Hepatic stellate cell (primary cell): ENCODE results near the gene DNAH6.

Experiments used
- DNase-seq: peaks from one replicate; pipeline ENCODE4 v3.0.0; 2011; ENCODE audit warnings: low spot score

DNAH6 gene

DNA sequence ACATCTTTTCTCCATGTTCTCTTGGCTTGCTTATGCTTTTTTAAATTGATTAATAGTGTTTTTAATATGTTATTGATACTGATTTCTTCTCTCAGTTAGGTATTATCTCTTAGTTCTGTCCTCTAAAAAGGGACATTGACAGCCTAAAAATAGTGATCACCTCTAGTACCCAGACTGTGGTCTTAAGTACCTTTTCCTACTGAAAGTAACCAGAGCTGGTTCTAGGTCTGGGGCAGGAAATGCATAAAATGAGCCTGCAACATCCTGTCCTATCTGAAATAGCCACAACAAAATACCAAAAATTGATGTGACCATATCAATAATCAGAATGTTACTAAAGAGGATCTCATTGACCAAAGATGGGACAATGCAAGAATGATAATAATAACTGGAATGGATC lies 113.3 kb downstream of the DNAH6 start:
- no peak for DNase-seq

DNA sequence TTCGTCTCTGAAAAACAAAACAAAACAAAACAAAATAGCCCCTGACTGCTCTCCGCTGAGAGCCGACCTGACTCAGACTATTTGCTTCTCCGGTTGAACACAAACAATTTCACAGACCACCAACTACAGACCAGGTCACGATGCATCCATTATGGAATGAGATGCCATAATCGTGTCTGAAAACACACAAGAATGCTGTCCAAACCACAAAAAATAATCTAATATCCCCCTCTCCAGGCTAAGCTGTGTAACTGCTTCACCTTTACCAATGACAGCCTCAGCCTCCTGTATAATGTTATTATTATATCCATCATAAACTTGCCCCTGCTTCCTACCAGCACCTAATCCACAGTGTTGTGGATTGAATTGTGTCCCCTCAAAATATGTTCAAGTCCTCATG lies 114.7 kb downstream of the DNAH6 start:
- peak; percentile 31 for DNase-seq

DNA sequence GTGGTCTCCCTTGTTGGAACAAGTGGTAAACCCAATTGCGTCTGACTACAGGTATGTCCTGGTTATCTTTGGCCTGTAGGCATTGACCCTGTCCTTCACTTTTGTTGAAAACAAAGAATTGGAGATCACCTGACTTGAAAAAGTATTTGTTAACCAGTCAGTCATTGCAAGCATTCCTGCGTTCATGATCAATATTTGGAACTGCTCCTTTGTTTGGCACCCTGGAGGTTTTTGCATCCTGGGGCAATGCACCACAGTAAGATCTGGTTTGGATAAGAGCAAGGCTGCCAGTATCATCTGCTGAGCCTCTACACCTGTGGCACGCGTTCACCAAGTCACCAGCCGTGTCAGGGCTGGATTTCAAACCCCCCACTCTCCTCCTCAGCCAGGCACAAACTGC lies 115.7 kb downstream of the DNAH6 start:
- no peak for DNase-seq

DNA sequence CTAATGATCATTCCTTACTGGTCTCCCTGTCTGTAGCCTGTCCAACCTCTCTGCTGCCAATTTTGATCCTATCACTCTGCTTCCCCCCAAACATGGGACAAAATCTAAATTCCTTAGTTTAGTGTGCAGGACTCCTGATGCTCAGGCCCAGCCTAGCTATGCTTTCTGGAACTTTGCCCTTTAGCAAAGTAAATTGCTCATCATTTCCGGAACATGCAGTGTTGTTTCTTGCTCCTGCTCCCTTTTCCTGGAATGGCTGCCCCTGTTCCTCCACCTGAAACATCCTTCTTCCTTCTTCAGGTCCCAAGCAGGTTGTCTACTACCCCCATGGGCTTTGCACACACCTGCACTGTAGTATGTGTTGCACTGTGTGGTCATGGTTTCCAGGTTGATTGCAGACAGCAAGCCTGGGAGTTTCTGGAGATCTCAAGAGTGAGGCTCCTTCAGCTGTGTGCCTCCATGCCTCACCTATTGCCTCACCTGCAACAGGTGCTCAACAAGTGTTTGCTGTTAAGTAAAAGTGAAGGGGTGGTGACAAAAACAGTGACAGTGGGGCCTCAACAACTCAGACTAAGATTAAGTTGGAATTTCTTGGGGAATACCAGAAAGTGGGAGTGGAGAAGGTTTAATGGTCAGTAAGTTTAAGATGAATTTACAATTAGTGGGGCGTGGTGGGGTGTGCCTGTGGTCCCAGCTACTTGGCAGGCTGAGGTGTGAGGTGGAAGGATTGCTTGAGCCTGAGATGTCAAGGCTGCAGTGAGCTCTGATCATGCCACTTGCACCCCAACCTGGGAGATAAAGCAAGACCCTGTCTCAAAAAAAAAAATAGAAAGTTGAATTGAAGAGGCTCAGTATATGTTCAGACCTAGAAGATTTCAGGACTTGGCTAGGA lies 120.0 kb downstream of the DNAH6 start:
- DNase-seq: no peak

DNA sequence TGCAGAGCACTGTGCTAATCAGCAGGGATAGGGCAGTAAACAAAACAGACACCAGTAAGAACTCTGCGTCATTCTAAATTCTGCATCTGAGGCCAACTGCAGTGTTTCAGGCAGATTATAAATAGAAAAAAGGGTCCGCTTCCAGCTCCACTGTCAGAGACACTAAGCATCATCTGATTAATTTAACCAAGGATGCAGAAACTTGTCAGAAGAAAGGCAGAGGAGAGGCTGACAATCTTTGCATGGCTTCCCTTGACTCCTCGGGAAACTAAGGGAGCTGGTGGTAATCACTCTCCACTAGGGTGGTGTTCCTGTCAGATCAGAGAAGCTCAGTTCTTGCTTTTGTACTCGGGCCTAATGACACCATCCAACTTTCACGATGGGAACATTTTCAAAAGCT lies 123.5 kb downstream of the DNAH6 start:
- no peak for DNase-seq

DNA sequence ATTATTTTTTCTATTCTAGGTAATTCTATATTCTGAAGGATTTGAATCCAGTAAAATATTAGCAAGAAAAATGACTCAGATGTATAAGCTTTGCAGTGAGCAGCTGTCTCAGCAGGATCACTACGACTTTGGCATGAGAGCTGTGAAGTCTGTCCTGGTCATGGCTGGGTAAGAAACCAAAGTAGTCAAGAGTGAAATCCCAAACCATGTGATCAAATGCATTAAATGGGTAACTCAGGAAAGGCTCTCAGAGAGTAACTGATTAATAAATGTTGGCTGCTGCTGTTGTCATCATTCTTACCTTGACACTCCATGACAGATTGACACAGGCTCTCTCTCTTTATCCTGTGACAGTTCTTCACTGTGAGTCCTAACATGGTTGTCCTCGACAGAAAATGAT lies 124.1 kb downstream of the DNAH6 start:
- no peak for DNase-seq

DNA sequence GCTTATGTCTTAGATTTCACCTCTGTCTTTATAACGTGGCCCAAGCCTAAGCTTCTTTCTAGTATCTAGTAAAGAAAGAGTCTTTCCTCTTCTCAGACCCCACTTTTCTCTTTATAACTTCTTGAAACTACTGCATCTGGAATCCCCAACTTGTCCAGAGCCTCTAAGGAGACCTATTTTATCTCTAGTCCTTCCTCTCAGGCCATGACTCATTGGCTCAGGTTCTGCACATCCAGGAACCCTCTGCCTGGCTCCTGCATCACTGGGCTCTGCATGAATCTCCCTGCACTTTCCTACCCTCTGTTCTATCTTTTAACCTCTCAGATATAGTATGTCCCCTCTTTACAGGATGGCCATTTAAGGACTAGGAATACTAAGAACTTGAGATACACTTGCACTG lies 124.7 kb downstream of the DNAH6 start:
- DNase-seq: no peak

DNA sequence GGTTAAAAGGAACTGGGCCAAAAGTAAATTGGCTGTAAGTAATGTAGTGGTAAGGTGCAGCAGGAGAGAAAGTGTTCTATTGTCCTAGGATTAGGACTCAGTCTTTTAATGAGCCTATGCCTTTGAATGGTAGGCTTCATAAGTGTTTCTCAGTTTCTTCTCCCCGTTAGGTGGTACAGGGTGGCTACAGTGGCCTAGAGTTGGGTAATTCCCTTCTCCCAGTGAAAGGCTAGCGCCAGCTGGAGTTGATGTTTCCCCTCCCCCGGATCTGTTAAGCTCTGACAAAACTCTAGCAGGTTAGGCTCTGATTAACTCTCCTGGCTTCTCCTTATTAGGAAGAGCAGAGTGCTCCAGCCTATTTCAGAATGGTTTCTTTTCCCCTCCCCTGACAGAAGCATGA lies 127.7 kb downstream of the DNAH6 start:
- DNase-seq: no peak

DNA sequence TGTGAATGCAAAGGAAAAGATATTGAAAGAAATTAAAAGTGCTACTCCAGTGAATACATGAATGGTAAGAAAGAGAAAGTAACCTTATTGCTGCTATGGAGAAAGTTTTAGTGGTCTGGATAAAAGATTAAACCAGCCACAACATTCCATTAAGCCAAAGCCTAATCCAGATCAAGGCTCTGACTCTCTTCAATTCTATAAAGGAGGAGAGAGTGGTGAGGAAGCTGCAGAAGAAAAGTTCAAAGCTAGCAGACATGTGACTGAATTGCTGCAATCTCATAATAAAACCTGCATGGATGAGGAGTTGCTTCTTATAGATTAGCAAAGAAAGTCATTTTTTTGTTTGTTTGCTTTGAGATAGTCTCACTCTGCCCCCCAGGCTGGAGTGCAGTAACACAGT lies 130.2 kb downstream of the DNAH6 start:
- no peak for DNase-seq

DNA sequence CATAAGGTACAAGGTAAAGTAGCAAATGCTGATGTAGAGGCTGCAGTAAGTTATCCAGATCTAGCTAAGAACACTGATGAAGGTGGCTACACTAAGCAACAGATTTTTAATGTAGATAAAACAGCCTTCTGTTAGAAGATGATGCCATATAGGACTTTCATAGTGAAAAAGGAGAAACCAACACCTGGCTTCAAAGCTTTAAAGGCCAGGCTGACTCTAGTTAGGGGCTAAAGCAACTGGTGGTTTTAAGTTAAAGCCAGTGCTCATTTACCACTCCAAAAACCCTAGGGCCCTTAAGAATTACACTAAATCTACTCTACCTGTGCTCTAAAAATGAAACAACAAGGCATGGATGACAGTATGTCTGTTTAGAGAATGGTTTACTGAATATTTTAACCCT lies 131.0 kb downstream of the DNAH6 start:
- DNase-seq: no peak

DNA sequence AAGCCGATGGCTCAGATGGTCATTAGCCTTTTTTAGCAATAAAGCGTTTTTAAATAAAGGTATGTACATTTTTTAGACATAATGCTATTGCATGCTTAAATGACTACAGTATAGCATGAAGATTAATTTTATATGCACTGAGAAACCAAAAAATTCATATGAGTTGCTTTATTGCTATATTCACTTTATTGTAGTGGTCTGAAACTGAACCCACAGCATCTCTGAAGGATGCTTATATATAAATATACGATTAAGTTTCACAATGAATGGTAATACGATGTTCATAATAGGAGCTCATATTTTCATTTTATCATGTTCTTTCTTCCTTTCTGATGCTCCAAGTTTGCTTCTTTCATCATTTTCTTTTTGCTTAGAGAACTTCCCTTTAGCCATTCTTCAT lies 132.8 kb downstream of the DNAH6 start:
- DNase-seq: no peak

DNA sequence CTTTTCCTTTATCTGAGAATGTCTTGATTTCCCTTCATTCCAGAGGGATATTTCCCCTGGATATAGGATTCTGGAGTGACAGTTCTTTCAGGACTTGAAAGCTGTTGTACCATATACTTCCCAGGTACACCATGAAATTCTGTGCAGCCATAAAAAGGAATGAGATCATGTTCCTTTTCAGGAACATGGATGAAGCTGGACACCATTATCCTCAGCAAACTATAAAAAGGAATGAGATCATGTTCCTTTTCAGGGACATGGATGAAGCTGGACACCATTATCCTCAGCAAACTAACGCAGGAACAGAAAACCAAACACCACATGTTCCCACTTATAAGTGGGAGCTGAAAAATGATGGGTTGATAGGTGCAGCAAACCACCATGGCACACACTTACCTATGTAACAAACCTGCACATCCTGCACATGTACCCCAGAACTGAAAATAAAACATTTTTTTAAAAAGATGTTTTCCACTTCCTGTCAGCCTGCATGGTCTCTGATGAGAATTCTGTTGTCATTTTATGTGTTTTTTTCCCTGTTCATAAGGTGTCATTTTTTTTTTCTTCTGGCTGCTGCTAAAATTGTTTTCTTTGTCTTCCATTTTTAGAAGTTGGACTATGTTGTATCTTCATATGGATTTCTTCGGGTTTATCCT lies 133.3 kb downstream of the DNAH6 start:
- no peak for DNase-seq

DNA sequence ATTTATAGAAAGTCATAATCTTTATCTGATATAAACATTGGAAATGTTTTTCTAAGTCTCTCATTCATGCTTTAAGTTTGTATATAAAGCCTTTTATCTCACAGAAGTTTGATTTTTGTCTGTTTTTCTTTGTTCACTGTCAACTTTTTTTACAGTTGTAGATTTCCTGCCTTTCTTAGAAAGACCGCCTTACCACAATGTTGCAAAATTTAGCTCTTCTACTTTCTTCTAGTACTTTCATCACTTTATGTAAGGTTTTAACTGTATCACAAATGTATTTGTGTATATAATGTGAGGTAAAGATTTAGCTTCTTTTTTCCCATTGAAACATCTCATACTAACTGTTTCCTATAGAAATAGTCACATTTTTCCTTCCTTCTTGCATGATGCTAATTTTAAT lies 136.1 kb downstream of the DNAH6 start:
- no peak for DNase-seq

DNA sequence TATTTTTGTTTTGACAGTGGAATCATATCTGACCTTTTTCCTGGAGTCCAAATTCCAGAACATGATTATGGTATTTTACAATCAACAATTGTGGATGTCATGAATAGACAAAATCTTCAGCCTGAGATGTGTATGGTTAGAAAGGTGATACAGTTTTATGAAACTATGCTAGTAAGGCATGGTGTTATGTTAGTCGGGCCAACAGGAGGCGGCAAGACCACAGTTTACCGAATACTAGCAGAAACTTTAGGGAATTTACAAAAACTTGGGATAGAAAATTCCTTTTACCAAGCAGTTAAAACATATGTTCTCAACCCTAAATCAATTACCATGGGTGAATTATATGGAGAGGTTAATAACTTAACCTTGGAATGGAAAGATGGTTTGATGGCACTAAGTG lies 137.0 kb downstream of the DNAH6 start:
- no peak for DNase-seq

DNA sequence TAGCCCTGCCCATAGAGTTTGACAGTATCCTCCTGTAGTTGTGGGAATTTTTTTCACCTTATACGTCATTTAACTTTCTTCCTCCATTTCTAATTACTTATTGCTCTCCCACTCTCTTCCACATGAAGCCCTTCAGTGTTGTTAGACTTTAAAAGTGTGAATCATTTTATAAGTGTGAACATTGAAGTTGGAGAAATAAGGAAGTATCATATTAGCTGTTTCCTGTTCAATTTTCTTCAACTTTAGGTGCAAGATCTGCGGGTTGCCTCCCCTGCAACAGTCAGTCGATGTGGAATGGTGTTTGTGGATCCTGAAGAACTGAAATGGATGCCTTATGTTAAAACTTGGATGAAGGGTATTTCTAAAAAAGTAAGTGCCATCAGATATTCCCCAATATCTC lies 138.1 kb downstream of the DNAH6 start:
- DNase-seq: no peak

DNA sequence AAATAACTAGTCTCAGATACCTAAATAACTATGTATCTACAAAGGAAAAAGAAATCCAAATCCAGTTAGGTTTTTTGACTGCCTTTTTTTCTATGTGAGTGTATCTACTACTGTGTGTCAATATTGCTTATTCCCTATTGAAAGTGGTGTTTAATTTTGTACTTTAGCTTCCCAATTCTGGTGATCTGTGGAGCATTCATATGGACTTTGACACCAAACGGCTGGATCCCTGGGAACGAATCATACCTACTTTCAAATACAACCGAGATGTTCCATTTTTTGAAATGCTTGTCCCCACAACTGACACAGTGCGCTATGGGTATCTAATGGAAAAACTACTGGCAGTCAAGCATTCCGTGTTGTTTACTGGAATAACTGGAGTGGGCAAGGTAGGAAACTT lies 152.8 kb downstream of the DNAH6 start:
- DNase-seq: no peak

DNA sequence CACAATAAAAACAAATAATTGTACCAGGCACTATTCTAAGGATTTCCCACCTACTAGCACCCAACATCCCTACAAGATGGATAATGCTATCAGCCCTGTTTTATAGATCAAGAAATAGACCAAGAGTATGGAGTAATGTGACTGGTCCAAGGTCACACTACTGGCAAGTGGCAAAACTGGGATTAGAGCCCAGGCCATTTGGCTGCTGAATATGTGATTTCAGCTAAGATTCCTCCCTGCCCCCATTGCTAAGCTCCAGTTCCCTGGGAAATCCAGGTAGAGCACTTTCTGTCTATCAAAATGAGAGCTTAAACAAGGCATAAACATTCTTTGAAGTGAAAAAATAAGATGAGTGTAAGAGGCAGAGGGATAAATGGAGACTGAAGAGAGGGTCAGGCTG lies 157.8 kb downstream of the DNAH6 start:
- no peak for DNase-seq

DNA sequence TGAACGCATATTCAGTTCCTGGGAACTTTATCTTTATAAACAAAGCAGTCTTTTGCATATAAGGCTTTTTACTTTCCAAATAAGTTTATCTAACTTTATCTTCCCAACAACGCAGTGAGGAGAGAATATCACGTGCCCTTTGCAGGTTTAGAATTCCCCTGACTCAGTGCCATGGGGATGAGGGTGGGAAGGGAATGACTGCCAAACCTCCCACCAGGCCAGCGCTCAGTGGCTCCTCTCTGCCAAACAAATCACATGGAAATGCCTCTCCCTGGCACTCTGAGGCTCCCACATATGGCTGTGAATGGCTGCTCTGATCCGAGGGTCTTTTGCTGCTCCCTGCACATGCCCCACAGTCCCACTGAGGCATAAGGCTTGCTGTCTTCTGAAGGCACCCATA lies 158.3 kb downstream of the DNAH6 start:
- DNase-seq: no peak

DNA sequence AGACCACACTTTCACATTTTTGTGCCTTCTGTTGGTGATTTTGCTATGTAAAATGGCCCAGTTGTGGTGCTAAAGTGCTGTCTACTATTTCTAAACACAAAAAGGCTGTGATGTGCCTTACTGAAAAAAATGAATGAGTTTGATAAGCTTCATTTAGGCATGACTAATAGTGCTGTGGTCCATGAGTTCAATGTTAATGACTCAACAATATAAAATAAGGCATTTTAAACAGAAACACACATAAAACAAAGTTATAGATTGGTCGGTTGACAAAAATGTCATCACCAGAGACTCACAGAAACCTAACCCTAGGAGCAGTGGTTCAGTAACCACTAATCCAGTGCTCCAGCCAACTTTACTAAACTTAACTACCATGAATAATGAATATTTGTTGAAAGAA lies 160.0 kb downstream of the DNAH6 start:
- peak; percentile 19 for DNase-seq

DNA sequence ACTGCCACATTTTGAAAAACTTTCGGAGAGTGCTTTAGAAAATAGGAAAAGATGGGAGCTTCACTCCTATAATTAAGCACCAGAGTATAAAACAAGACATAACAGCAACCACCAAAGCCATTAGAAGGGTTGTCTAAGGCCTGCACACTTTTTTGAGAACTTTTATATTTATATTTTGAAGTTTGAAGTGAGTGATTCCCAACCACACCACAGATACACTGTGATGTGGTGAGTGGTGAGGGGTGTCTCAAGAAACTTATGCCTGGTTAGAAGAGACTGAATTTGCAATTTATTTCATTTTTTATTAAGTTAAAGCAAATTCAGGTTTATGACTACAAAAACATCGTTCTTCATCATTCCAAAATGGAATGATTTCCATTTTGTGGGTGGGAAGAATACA lies 161.9 kb downstream of the DNAH6 start:
- no peak for DNase-seq

DNA sequence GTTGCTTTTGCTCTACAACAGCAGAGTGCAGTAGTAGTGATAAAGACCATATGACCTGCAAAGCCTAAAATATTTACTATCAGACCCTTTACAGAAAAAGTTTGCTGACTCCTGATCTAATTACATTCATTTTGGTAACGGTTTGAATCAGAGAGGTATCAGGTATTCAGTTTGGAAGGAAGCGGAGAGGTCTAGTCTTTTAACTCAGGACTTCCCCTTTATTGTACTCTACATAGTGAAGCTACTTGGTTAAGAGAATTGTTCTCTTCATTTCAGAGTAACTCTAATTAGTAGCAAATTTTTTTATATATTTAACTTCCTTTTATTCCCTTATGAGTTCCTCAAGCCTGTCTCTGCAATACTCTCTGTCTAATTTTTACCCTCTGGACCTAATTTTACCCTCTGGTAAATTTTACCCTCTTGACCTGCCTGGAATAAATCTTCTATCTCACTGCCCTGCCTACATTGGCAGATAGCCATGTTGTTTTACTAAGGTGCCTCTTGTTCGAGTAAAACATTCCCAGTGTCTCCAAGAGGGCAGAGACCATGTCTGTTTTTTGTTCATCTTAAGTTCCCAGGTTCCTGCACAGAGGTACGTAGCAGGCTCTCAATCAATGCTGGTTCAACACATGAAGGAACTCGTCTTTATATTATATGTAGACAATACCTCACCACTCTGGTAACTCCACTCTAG lies 170.6 kb downstream of the DNAH6 start:
- no peak for DNase-seq

DNA sequence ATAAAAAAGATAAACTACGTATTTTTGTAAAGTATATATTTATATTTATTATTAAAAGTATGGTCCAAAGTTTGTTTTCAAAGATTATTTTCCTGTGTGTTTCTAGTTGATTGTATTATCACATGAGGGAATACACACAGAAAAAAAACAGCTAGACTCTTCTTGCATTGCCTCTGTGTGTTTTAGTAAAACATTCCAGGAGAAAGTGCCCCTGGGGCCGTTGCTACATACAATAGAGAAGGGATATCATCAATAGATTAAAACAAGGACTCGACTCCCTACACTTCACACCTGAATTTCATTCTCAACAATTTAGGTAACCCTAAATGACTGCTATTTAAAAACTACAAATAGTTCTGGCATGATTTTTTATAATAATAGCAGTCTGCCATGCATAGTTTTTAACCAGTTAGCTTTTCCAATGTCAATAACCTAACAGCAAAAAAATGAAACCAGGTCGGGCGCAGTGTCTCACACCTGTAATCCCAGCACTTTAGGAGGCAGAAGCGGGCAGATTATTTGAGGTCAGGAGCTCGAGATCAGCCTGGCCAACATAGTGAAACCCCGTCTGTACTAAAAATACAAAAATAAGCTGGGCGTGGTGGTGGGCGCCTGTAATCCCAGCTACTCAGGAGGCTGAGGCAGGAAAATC lies 171.3 kb downstream of the DNAH6 start:
- no peak for DNase-seq

DNA sequence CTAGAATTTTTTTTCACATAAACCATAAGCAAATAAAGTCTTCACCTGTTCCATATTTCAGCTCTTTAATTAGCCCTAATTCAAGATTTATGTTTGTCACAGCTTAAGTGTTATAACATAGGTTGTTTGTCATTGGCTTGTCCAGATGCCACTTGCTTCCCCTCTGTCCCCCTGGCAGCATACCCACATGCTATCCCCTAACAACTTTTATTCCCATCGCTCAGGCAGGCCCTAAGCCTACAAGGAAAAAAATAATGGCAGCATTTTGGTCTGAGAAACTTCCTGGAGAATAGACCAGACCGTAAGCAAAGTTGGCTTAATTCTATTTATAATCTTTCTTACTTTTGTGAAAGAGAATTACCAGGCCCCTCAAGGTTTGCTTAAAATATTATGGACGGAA lies 173.9 kb downstream of the DNAH6 start:
- DNase-seq: no peak
